B cell (primary cell): ENCODE data around the gene SNRK. TPM values are rescaled to one million over a fixed set of nuclear protein-coding genes. Genes with fewer than 3 reads are reported as not detected.

ENCODE experiments used
- ATAC-seq: fragments of 200-7000 bp; cut with Tn5 transposase; one replicate; pipeline ENCODE4 v1.10.0; 2021; ENCODE audit warnings: low read depth, mild to moderate bottlenecking, moderate number of reproducible peaks, moderate library complexity
- CTCF ChIA-PET: fragments of 350-600 bp; sonication (Branson Sonifier 250); formaldehyde crosslinking; loops from one replicate; lab custom pipeline; 2021; ENCODE audit warnings: antibody characterized with exemption, inconsistent platforms; lab: Charles Lee
- POLR2A ChIA-PET: fragments of 350-600 bp; sonication (Branson Sonifier 250); formaldehyde crosslinking; loops from one replicate; lab custom pipeline; 2021; ENCODE audit warnings: antibody characterized with exemption; lab: Charles Lee
- DNase-seq: peaks from one replicate; pipeline ENCODE4 v3.0.0; 2013
- H2AFZ ChIP-seq: 2 replicates; pipeline ENCODE4 v1.6.1; 2012; ENCODE audit warnings: mild to moderate bottlenecking, low read depth, low read length; ENCODE audit not compliant: insufficient read depth, poor library complexity, severe bottlenecking
- H3K27ac ChIP-seq, 2 donors: 1 replicate in 1 of 2; 2 replicates in 1 of 2; pipeline ENCODE4 v1.5.1; 2012 to 2013; ENCODE audit warnings: low read length in 2 of 2, mild to moderate bottlenecking in 2 of 2, moderate library complexity in 1 of 2
- H3K27me3 ChIP-seq, 4 experiments: fragments of 200-600 bp in 1 of 4; sonication (generic) in 1 of 4; replicated peaks in 1 of 4; 1 replicate in 2 of 4; 2 replicates in 2 of 4; pipeline versions ENCODE4 v1.6.1 to v1.7.0; 2013 to 2016; ENCODE audit warnings: low read length in 3 of 4, mild to moderate bottlenecking in 2 of 4, mixed read lengths in 1 of 4, moderate library complexity in 1 of 4; ENCODE audit not compliant: insufficient read depth in 4 of 4, control insufficient read depth in 3 of 4; ENCODE audit errors: control extremely low read depth in 1 of 4
- H3K36me3 ChIP-seq, 2 experiments: replicated peaks in 1 of 2; 1 replicate in 1 of 2; 2 replicates in 1 of 2; pipeline versions ENCODE4 v1.6.1 to v1.7.1; 2013; ENCODE audit warnings: low read length in 1 of 2; ENCODE audit not compliant: insufficient read depth in 2 of 2, control insufficient read depth in 1 of 2; ENCODE audit errors: control extremely low read depth in 1 of 2, extremely low read depth in 1 of 2
- H3K4me1 ChIP-seq, 2 donors: fragments of 200-600 bp in 1 of 2; sonication (generic) in 1 of 2; 1 replicate in 1 of 2; 2 replicates in 1 of 2; pipeline versions ENCODE4 v1.5.1 to v1.6.1; 2013 to 2017; ENCODE audit warnings: low read length in 2 of 2; ENCODE audit not compliant: control insufficient read depth in 2 of 2, insufficient read depth in 2 of 2
- H3K4me2 ChIP-seq: replicated peaks from 2 replicates; pipeline ENCODE3; 2012; ENCODE audit warnings: mild to moderate bottlenecking, low read depth, low read length; ENCODE audit not compliant: poor library complexity, severe bottlenecking
- H3K4me3 ChIP-seq, 5 experiments: fragments of 200-600 bp in 1 of 5; sonication (generic) in 1 of 5; 1 replicate in 3 of 5; 2 replicates in 2 of 5; pipeline versions ENCODE4 v1.5.1 to v1.7.0; 2011 to 2016; ENCODE audit warnings: low read length in 4 of 5, mild to moderate bottlenecking in 4 of 5, low read depth in 2 of 5, control low read depth in 1 of 5, moderate library complexity in 1 of 5; ENCODE audit not compliant: insufficient read depth in 1 of 5; ENCODE audit errors: control extremely low read depth in 1 of 5, extremely low read depth in 1 of 5
- H3K79me2 ChIP-seq: fragments of 200-600 bp; sonication (generic); one replicate; pipeline ENCODE4 v1.6.0; 2016; ENCODE audit warnings: low read length; ENCODE audit not compliant: control insufficient read depth, insufficient read depth
- H3K9ac ChIP-seq: fragments of 200-600 bp; sonication (generic); 2 replicates; pipeline ENCODE4 v1.6.1; 2017; ENCODE audit warnings: mild to moderate bottlenecking, low read length, moderate library complexity
- H3K9me3 ChIP-seq, 3 donors: one replicate each; pipeline versions ENCODE4 v1.6.1 to v1.7.1; 2013; ENCODE audit warnings: low read length in 2 of 3; ENCODE audit not compliant: control insufficient read depth in 2 of 3, insufficient read depth in 1 of 3; ENCODE audit errors: control extremely low read depth in 1 of 3
- H4K20me1 ChIP-seq: 2 replicates; pipeline ENCODE4 v1.6.0; 2012; ENCODE audit warnings: mild to moderate bottlenecking, low read length; ENCODE audit not compliant: insufficient read depth, control insufficient read depth, poor library complexity, severe bottlenecking
- H3K27ac Mint-ChIP-seq: one replicate; pipeline ENCODE4 v1.8.0; 2021; ENCODE audit warnings: mixed read lengths
- H3K27me3 Mint-ChIP-seq: one replicate; pipeline ENCODE4 v1.8.0; 2021; ENCODE audit warnings: mixed read lengths
- H3K4me1 Mint-ChIP-seq: one replicate; pipeline ENCODE4 v1.8.0; 2021; ENCODE audit warnings: mixed read lengths
- H3K4me3 Mint-ChIP-seq: one replicate; pipeline ENCODE4 v1.8.0; 2021; ENCODE audit warnings: mixed read lengths
- H3K9me3 Mint-ChIP-seq: one replicate; pipeline ENCODE4 v1.8.0; 2022; ENCODE audit warnings: mixed read lengths; ENCODE audit not compliant: insufficient read depth
- EZH2 ChIP-seq: IDR thresholded peaks from 2 replicates; pipeline ENCODE4 v1.6.1; 2012; ENCODE audit warnings: borderline replicate concordance, low read depth, mild to moderate bottlenecking, moderate library complexity, low read length; ENCODE audit not compliant: insufficient read depth, poor library complexity, severe bottlenecking
- WGBS: methylation state at CpG from one replicate; pipeline ENCODE4 v1.1.5; 2013; ENCODE audit warnings: missing lambda C conversion rate; ENCODE audit not compliant: insufficient coverage; 5-methylcytosine and 5-hydroxymethylcytosine counted together
- intact Hi-C: fragments of 100-400 bp; cut with micrococcal nuclease; formaldehyde crosslinking; loops from one replicate; pipeline ENCODE4 v1.10.0; 2022
- polyA plus RNA-seq: library from polyadenylated mRNA; depleted of rRNA; stranded (reverse); fragments of >200 nt; gene quantifications from 2 replicates; pipeline ENCODE4 v1.2.3, GENCODE V29; 2012
- total RNA-seq, 2 donors: library from RNA; stranded (reverse); fragments of 120-200 nt in 1 of 2; gene quantifications; 1 replicate in 1 of 2; 2 replicates in 1 of 2; pipeline versions ENCODE4 v1.2.3 to v1.2.4, GENCODE V29; 2013 to 2022
- TF ChIP-seq, protein P1 (sequence below): fragments of 200-600 bp; IDR thresholded peaks from one replicate; pipeline ENCODE4 v1.8.0; 2022; ENCODE audit warnings: antibody characterized with exemption, mild to moderate bottlenecking

SNRK gene
- total and polyA plus RNA-seq, 2 donors (not counting 1 experiment from before 2014, with no cell fraction given) = 17.8 to 46.7 TPM

DNA sequence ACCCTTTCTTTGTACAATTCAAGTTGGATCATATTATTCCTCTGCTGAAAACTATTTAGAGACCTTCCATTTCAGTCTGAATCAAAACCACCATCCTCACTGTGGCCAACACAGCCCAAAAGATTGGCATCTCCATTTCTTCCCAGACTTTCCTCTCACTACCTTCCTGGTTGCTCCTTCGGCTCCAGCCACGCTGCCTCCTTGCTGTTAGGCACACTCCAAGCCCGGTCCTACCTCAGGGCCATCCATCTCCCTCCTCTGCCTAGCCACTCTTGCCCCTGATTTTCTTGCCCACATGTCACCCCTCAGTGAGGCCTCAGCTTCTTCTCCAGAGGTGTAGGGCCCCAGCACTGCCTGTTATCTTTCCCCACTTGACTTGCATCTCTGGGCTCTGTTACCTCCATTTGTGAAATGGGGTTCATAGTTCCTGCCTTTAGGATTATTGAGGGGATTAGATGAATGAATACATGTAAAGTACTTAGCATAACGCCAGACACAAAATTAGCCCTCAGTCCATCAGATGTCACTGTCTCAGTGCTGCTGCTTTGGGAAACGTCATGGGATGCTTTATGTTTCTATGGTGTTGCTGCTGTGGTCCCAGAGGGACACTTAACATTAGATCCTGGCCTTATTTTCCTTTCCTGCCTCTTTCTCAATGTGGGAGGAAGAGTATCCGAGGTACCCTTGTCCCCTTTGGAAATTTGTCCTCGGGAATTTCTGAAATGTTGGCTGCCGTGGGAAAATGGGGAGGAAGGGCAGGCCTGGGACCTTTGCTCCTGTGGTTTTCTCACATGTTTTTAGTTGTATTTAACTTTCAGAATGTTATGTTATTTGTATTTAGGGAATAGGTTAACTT lies 31.3 kb downstream of the SNRK start:
- ATAC-seq (no peak), DNase-seq (no peak)
- Histone ChIP-seq H3K9ac (no peak overlapping the region), H3K27ac (peak overlapping the region in 1 of 2 donors; percentile 14), H3K27me3 (no peaks in the 10 kb centered on the region), H3K4me2 (no peak overlapping the region), H3K9me3 (peaks cover 0 to 1% (median 0%) of the 10 kb centered on the region in 3 donors), H3K4me1 (peaks cover 8 to 9% of the 10 kb centered on the region in 2 donors), H3K36me3 (peaks cover under 1 to 6% of the 10 kb centered on the region in 2 experiments), H4K20me1 (peaks cover 62% of the 10 kb centered on the region), H3K79me2 (peaks cover 97% of the 10 kb centered on the region), H2AFZ (no peak overlapping the region), H3K4me3 (no peak overlapping the region)
- CTCF ChIA-PET = no interaction called here
- POLR2A ChIA-PET = no interaction called here
- Mint-ChIP-seq H3K27ac (peak overlapping the region; percentile 44), H3K27me3 (no peaks in the 10 kb centered on the region), H3K4me1 (peaks cover 37% of the 10 kb centered on the region), H3K4me3 (no peak overlapping the region), H3K9me3 (peaks cover 2% of the 10 kb centered on the region)
- 100% methylated on average over 5 of the region's 8 CpGs for WGBS
- intact Hi-C loops = no loop called here
- no peak for TF ChIP-seq EZH2
- TF ChIP-seq, protein P1, sequence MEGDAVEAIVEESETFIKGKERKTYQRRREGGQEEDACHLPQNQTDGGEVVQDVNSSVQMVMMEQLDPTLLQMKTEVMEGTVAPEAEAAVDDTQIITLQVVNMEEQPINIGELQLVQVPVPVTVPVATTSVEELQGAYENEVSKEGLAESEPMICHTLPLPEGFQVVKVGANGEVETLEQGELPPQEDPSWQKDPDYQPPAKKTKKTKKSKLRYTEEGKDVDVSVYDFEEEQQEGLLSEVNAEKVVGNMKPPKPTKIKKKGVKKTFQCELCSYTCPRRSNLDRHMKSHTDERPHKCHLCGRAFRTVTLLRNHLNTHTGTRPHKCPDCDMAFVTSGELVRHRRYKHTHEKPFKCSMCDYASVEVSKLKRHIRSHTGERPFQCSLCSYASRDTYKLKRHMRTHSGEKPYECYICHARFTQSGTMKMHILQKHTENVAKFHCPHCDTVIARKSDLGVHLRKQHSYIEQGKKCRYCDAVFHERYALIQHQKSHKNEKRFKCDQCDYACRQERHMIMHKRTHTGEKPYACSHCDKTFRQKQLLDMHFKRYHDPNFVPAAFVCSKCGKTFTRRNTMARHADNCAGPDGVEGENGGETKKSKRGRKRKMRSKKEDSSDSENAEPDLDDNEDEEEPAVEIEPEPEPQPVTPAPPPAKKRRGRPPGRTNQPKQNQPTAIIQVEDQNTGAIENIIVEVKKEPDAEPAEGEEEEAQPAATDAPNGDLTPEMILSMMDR = no peak

DNA sequence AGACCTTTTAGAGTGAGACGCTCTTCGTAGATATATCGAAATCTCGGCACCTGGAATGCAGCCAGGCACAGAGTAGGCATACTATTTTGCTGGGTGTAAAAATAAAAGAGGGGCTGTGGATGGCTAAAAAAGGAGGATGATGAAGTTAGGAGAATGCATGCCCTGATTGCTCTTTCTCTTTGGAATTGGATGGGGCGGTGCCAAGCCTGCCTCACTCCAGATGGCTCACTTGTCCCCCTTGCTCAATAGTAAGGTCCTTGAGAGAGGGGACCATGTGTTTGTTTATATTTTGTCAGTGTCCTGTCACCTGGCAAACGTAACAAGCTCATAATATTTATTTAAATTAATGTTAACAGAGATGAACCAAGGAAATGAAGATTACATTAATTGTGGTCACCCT lies 33.0 kb downstream of the SNRK start:
- DNase-seq (no peak), ATAC-seq (no peak)
- Histone ChIP-seq H4K20me1 (peaks cover 65% of the 10 kb centered on the region), H3K4me3 (no peak overlapping the region), H3K36me3 (no peaks in the 10 kb centered on the region), H2AFZ (no peak overlapping the region), H3K9me3 (peaks cover 0 to 5% (median 1%) of the 10 kb centered on the region in 3 donors), H3K79me2 (peaks cover 99% of the 10 kb centered on the region), H3K27ac (no peak overlapping the region), H3K9ac (no peak overlapping the region), H3K4me1 (peaks cover 8 to 9% of the 10 kb centered on the region in 2 donors), H3K27me3 (no peaks in the 10 kb centered on the region), H3K4me2 (no peak overlapping the region)
- H3K27me3 Mint-ChIP-seq = no peaks in the 10 kb centered on the region
- H3K27ac Mint-ChIP-seq = peak overlapping the region; percentile 39
- ChIA-PET CTCF (no interaction called here), POLR2A (no interaction called here)
- TF ChIP-seq EZH2 = no peak
- TF ChIP-seq, protein P1 = no peak
- 100% methylated on average over 3 of the region's 6 CpGs for WGBS
- peaks cover 34% of the 10 kb centered on the region for H3K4me1 Mint-ChIP-seq
- H3K9me3 Mint-ChIP-seq = no peaks in the 10 kb centered on the region
- intact Hi-C loops = no loop called here
- H3K4me3 Mint-ChIP-seq = no peak overlapping the region
